GM13977 (cell line): ENCODE results near the gene GLUL.

Experiments used
- DNase-seq: peaks from one replicate; pipeline ENCODE4 v3.0.0; 2012; ENCODE audit warnings: low spot score
- in situ Hi-C: fragments of 300-500 bp; cut with MboI; formaldehyde crosslinking; loops from one replicate; pipeline ENCODE4 v1.12.0; 2022; ENCODE audit warnings: low sequenced_read_pairs, low pct_unique_long_range_greater_than_20kb, mixed read lengths, inconsistent platforms; ENCODE audit not compliant: unreplicated experiment
- TF ChIP-seq, protein P1 (sequence below): IDR thresholded peaks from 2 replicates; pipeline ENCODE4 v1.5.1; 2012; ENCODE audit warnings: mild to moderate bottlenecking, control low read depth; ENCODE audit not compliant: insufficient read depth; ENCODE audit errors: extremely low read depth, missing control alignments

Gene GLUL

DNA sequence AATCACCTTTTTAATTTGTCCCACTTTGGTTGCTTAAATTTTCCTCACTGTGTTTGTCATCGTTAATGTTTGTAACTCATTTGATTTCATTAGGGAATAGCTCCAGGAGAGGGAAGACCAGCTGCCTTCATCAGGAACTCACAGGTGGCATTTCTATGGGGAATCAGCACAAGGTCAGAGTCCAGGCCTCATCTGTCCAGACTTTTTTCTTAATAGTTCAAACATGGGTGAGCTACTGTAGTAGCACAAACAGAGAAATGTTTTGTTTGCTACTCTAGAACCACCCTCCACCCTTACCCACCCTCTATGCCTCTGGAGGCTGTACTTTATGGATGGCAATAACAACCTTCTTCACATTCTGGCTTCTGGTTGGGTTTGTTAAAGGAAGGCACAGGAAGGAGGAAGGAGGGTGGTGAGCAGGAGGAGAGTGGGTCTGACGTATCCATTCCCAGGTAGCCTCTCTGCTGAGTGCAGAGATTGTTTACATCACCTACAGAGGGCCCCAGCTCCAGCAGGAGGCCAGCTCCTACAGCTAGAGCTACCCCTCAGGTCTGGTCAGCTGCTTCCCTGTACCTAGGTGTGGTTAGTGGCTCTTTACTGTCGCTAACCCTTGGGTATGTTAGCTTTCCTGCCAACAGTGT lies 17.0 kb upstream of the GLUL start:
- TF ChIP-seq, protein P1, sequence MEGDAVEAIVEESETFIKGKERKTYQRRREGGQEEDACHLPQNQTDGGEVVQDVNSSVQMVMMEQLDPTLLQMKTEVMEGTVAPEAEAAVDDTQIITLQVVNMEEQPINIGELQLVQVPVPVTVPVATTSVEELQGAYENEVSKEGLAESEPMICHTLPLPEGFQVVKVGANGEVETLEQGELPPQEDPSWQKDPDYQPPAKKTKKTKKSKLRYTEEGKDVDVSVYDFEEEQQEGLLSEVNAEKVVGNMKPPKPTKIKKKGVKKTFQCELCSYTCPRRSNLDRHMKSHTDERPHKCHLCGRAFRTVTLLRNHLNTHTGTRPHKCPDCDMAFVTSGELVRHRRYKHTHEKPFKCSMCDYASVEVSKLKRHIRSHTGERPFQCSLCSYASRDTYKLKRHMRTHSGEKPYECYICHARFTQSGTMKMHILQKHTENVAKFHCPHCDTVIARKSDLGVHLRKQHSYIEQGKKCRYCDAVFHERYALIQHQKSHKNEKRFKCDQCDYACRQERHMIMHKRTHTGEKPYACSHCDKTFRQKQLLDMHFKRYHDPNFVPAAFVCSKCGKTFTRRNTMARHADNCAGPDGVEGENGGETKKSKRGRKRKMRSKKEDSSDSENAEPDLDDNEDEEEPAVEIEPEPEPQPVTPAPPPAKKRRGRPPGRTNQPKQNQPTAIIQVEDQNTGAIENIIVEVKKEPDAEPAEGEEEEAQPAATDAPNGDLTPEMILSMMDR = no peak
- in situ Hi-C loops = no loop called here
- DNase-seq = no peak

DNA sequence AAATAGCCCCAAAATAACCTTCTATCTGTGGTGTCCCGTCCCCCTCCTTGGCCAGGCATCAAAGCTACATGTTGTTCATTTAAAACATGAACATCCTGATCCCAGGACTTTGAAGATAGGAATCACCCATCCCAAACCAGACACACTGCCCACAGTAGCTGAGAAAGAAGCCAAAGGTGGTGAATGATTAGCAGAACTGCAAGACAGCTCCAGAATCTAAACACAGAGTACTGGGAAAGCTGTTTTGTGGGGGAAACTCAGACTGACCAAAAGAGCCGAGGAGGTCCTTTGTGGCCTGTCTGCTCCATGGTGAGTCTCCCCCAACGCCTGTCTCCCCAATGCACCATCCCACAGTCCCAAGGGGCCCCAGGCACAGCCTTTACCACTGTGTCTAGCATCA lies 16.1 kb upstream of the GLUL start:
- in situ Hi-C loops = no loop called here
- no peak for DNase-seq
- TF ChIP-seq, protein P1 = no peak

DNA sequence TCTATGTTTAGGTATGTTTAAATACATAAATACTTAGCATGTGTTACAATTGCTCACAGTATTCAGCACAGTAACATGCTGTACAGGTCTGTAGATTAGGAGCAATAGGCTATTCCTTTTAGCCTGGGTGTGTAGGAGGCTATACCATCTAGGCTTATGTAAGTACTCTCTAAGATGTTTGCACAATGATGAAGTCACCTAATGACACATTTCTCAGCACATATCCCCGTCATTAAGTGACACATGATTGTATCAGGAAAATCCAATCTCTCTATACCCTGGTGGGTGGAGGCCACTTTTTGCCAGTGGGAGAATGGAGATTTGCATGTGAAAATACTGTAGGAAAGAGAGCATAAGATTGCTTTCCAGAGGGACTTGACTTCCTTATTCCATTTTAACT lies 14.4 kb upstream of the GLUL start:
- DNase-seq = no peak
- TF ChIP-seq, protein P1 = no peak
- in situ Hi-C loops = no loop called here

DNA sequence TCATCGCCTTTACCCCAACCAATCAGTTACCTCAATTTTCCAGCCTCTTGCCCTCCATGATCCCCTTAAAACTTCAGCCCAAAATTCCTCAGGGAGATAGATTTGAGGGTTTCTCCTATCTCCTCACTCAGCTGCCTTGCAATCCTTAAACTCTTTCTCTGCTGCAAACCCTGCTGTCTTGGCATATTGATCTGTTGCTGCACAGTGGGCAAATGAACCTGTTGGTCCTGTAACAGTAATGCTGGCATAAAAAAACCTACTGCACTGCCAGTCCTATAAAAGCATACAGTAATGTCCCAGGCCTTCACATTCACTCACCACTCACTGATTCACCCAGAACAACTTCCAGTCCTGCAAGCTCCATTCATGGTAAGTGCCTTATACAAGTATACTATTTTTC lies 14.0 kb upstream of the GLUL start:
- DNase-seq = no peak
- TF ChIP-seq, protein P1 = no peak
- in situ Hi-C loops = no loop called here

DNA sequence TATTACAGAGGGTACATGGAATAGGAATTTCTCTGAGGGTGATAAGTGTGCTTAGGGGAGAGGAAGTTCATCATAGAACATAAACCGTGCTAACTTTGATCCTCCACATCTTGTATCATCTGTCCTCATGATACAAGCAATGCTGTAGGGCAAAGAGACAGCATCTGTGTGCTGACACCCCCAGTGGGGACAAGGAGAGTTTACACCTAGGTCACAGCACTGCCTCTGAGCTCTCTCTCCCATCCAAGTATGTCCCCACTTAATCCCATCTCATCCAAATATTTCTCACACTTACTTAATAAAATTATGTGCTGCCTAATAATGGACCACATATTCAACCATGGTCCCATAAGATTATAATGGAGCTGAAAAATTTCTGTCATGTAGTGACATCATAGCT lies 13.2 kb upstream of the GLUL start:
- in situ Hi-C loops = no loop called here
- TF ChIP-seq, protein P1 = no peak
- no peak for DNase-seq

DNA sequence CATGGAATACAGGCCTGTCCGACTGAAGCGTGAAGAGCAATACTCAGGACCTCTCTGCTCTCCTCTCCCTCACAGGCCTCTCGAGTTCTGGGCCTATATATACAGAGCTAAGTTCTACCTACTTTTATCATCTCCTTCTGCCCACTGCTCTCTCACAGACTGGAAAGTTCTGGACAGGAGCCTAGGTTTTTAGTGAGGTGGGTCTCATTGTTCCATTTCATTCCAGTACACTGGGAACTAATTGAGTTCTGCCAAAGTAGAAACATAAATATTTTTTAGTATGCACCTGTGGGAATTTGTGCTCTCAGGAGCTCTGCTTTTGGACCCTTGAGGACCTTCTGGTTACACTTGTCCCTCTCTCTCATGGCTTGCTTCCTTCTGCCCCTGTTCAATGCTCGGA lies 9.0 kb upstream of the GLUL start, which contains the start of gene TEDDM1:
TEDDM1 (minus strand) TSS at position 101 of the 400 bp plus-strand sequence. CDS start 182 bp downstream, outside the sequence.
- TF ChIP-seq, protein P1 = no peak
- in situ Hi-C loops = no loop called here
- DNase-seq = no peak
